Neural progenitor cell (in vitro differentiated cells): ENCODE data around the gene RAD51B. TPM values are rescaled to one million over a fixed set of nuclear protein-coding genes. Genes with fewer than 3 reads are reported as not detected.

ENCODE experiments used
- DNase-seq: peaks from one replicate; pipeline ENCODE4 v3.0.0-alpha.2; 2016; ENCODE audit warnings: low spot score
- H2AFZ ChIP-seq: fragments of 200-600 bp; sonication (generic); replicated peaks from 2 replicates; pipeline ENCODE4 v1.6.1; 2016; ENCODE audit warnings: antibody characterized with exemption
- H3F3A ChIP-seq: fragments of 200-600 bp; sonication (generic); 2 replicates; pipeline ENCODE4 v1.6.1; 2016; ENCODE audit warnings: antibody characterized with exemption, low read depth
- H3K27ac ChIP-seq: fragments of 200-600 bp; sonication (generic); 2 replicates; pipeline ENCODE4 v1.5.1; 2016; ENCODE audit warnings: mild to moderate bottlenecking
- H3K27me3 ChIP-seq: fragments of 200-600 bp; sonication (generic); 2 replicates; pipeline ENCODE4 v1.6.1; 2016; ENCODE audit warnings: mild to moderate bottlenecking, moderate library complexity
- H3K36me3 ChIP-seq: fragments of 200-600 bp; sonication (generic); 2 replicates; pipeline ENCODE4 v1.5.1; 2016
- H3K4me1 ChIP-seq: fragments of 200-600 bp; sonication (generic); 2 replicates; pipeline ENCODE4 v1.6.1; 2016; ENCODE audit warnings: mixed run types
- H3K4me2 ChIP-seq: fragments of 200-600 bp; sonication (generic); 2 replicates; pipeline ENCODE4 v1.6.1; 2016
- H3K4me3 ChIP-seq: fragments of 200-600 bp; sonication (generic); 2 replicates; pipeline ENCODE4 v1.5.1; 2016
- H3K79me2 ChIP-seq: fragments of 200-600 bp; sonication (generic); 2 replicates; pipeline ENCODE4 v1.6.1; 2016; ENCODE audit warnings: low read depth
- H3K9ac ChIP-seq: fragments of 200-600 bp; sonication (generic); 2 replicates; pipeline ENCODE4 v1.6.1; 2016
- H3K9me3 ChIP-seq: fragments of 200-600 bp; sonication (generic); 2 replicates; pipeline ENCODE4 v1.5.1; 2016; ENCODE audit warnings: low read depth
- H4K20me1 ChIP-seq: fragments of 200-600 bp; sonication (generic); 2 replicates; pipeline ENCODE4 v1.6.1; 2016; ENCODE audit warnings: low read depth
- H3K27ac Mint-ChIP-seq: 3 replicates; pipeline ENCODE4 v1.8.0; 2021; ENCODE audit warnings: mixed read lengths
- H3K27me3 Mint-ChIP-seq: 2 replicates; pipeline ENCODE4 v1.8.0; 2022; ENCODE audit warnings: low read depth, mild to moderate bottlenecking, inconsistent platforms, moderate library complexity, mixed read lengths; ENCODE audit not compliant: insufficient read depth
- H3K36me3 Mint-ChIP-seq: 3 replicates; pipeline ENCODE4 v1.8.0; 2021; ENCODE audit warnings: mixed read lengths
- H3K4me1 Mint-ChIP-seq: 3 replicates; pipeline ENCODE4 v1.8.0; 2021; ENCODE audit warnings: mixed read lengths
- H3K4me3 Mint-ChIP-seq: 3 replicates; pipeline ENCODE4 v1.8.0; 2021; ENCODE audit warnings: mild to moderate bottlenecking, moderate library complexity, mixed read lengths
- H3K9me3 Mint-ChIP-seq: 3 replicates; pipeline ENCODE4 v1.8.0; 2020; ENCODE audit warnings: mixed read lengths
- CTCF ChIP-seq: fragments of 200-600 bp; sonication (generic); IDR thresholded peaks from 2 replicates; pipeline ENCODE4 v1.5.1; 2017; ENCODE audit warnings: antibody characterized with exemption, mild to moderate bottlenecking
- EZH2 ChIP-seq: fragments of 200-600 bp; sonication (generic); IDR thresholded peaks from 2 replicates; pipeline ENCODE4 v1.6.1; 2017; ENCODE audit warnings: antibody characterized with exemption, mild to moderate bottlenecking, moderate library complexity
- EZH2phosphoT487 ChIP-seq: fragments of 200-600 bp; sonication (generic); IDR thresholded peaks from 2 replicates; pipeline ENCODE4 v1.6.1; 2017; ENCODE audit warnings: antibody characterized with exemption
- total RNA-seq: library from RNA; depleted of rRNA; stranded (reverse); fragments of >200 nt; gene quantifications from 2 replicates; pipeline ENCODE4 v1.2.3, GENCODE V29; 2015; ENCODE audit warnings: low replicate concordance

Gene RAD51B
- total RNA-seq, 1 donor from 2014 or later, result 50.5 TPM

- H3K27ac Mint-ChIP-seq, result no peak overlapping the region
- Histone ChIP-seq H3K9ac (no peak overlapping the region), H3F3A (peaks cover 45% of the 10 kb centered on the region), H2AFZ (no peak overlapping the region), H3K27me3 (no peaks in the 10 kb centered on the region), H3K27ac (no peak overlapping the region), H3K4me1 (peaks cover 50% of the 10 kb centered on the region), H3K79me2 (no peaks in the 10 kb centered on the region), H3K9me3 (peaks cover 14% of the 10 kb centered on the region), H3K36me3 (peaks cover 4% of the 10 kb centered on the region), H3K4me2 (no peak overlapping the region), H4K20me1 (no peaks in the 10 kb centered on the region), H3K4me3 (no peak overlapping the region)
- no peak for DNase-seq
- H3K4me3 Mint-ChIP-seq, result no peak overlapping the region
- TF ChIP-seq EZH2phosphoT487 (no peak), CTCF (no peak), EZH2 (no peak)
- H3K36me3 Mint-ChIP-seq, result peaks cover 19% of the 10 kb centered on the region
- H3K9me3 Mint-ChIP-seq, result peaks cover 43% of the 10 kb centered on the region
- peaks cover 7% of the 10 kb centered on the region for H3K27me3 Mint-ChIP-seq
- H3K4me1 Mint-ChIP-seq, result peaks cover 52% of the 10 kb centered on the region
Measured at GRCh38 chr14:68525516-68525915, 705.9 kb downstream of the RAD51B start.

- Histone ChIP-seq H2AFZ (no peak overlapping the region), H3F3A (peaks cover 38% of the 10 kb centered on the region), H4K20me1 (no peaks in the 10 kb centered on the region), H3K4me3 (no peak overlapping the region), H3K36me3 (peaks cover 14% of the 10 kb centered on the region), H3K9ac (no peak overlapping the region), H3K27ac (peak overlapping the region; percentile 40), H3K9me3 (peaks cover 23% of the 10 kb centered on the region), H3K4me1 (peaks cover 39% of the 10 kb centered on the region), H3K4me2 (peak overlapping the region; percentile 39), H3K27me3 (no peaks in the 10 kb centered on the region), H3K79me2 (no peaks in the 10 kb centered on the region)
- H3K27ac Mint-ChIP-seq, result peak overlapping the region; percentile 79
- peaks cover 50% of the 10 kb centered on the region for H3K9me3 Mint-ChIP-seq
- peaks cover 42% of the 10 kb centered on the region for H3K4me1 Mint-ChIP-seq
- no peak overlapping the region for H3K4me3 Mint-ChIP-seq
- TF ChIP-seq EZH2phosphoT487 (no peak), EZH2 (no peak), CTCF (no peak)
- H3K36me3 Mint-ChIP-seq, result peaks cover 22% of the 10 kb centered on the region
- no peak for DNase-seq
- H3K27me3 Mint-ChIP-seq, result peaks cover 7% of the 10 kb centered on the region
Measured at GRCh38 chr14:68526512-68527091, 707.0 kb downstream of the RAD51B start.

GRCh38 chr14:68527329-68527851, 707.8 kb downstream of the RAD51B start:
- Histone ChIP-seq H3K9me3 (peaks cover 23% of the 10 kb centered on the region), H4K20me1 (no peaks in the 10 kb centered on the region), H3F3A (peaks cover 30% of the 10 kb centered on the region), H3K9ac (no peak overlapping the region), H3K27ac (peak overlapping the region; percentile 40), H3K79me2 (no peaks in the 10 kb centered on the region), H3K36me3 (peaks cover 14% of the 10 kb centered on the region), H3K27me3 (no peaks in the 10 kb centered on the region), H3K4me3 (no peak overlapping the region), H3K4me2 (peak overlapping the region; percentile 39), H3K4me1 (peaks cover 32% of the 10 kb centered on the region), H2AFZ (no peak overlapping the region)
- Mint-ChIP-seq H3K27me3 (peaks cover 7% of the 10 kb centered on the region), H3K36me3 (peaks cover 22% of the 10 kb centered on the region), H3K9me3 (peaks cover 54% of the 10 kb centered on the region), H3K4me3 (no peak overlapping the region), H3K4me1 (peaks cover 34% of the 10 kb centered on the region), H3K27ac (no peak overlapping the region)
- peak; percentile 40 for DNase-seq
- TF ChIP-seq CTCF, result no peak
- no peak for TF ChIP-seq EZH2
- no peak for TF ChIP-seq EZH2phosphoT487
